HepG2 (cell line): Measurements from ENCODE around the gene PANX1. TPM values are rescaled to one million over a fixed set of nuclear protein-coding genes. Genes with fewer than 3 reads are reported as not detected.
A peak's percentile ranks its signal among the peaks of the same experiment; 100 is the strongest.

Experiments used
- ATAC-seq: fragments of 200-7000 bp; cut with Tn5 transposase; 3 replicates; pipeline ENCODE4 v1.9.1; 2020; ENCODE audit warnings: mild to moderate bottlenecking, moderate library complexity
- BruUV-seq: library from RNA; stranded (reverse); fragments of 400-500 nt; replicated peaks from 2 replicates; lab custom pipeline; 2021; lab: Mats Ljungman, UMichigan
- CTCF ChIA-PET: fragments of 300-600 bp; formaldehyde crosslinking; extraction: SDS; loops from one replicate; lab custom pipeline; 2021; ENCODE audit warnings: low total read pairs, inconsistent platforms, low intra/inter-chr PET ratio; lab: Yijun Ruan, JAX
- POLR2A ChIA-PET: fragments of 350-600 bp; sonication (Branson Sonifier 250); formaldehyde crosslinking; loops from one replicate; lab custom pipeline; 2020; ENCODE audit warnings: antibody characterized with exemption, inconsistent platforms; lab: Yijun Ruan, JAX
- DNase-seq: peaks from one replicate; pipeline ENCODE4 v3.0.0-alpha.2; 2015; ENCODE audit warnings: low spot score
- FAIRE-seq: peaks from 3 replicates; lab custom pipeline; 2011; peaks lifted over from hg19 to GRCh38; lab: Jason Lieb, UNC
- H2AFZ ChIP-seq: one replicate; pipeline ENCODE4 v1.6.1; 2011; ENCODE audit warnings: low read length, inconsistent platforms
- H3K27ac ChIP-seq: fragments of 300-600 bp; 3 replicates; pipeline ENCODE4 v1.8.0; 2011; ENCODE audit warnings: mixed run types, mild to moderate bottlenecking, mixed read lengths, low read length, inconsistent platforms; ENCODE audit not compliant: insufficient read depth; ENCODE audit errors: extremely low read length
- H3K27me3 ChIP-seq, 2 experiments: fragments of 200-600 bp in 1 of 2; 2 replicates in 1 of 2; 3 replicates in 1 of 2; pipeline versions ENCODE4 v1.6.0 to v1.8.0; 2011; ENCODE audit warnings: low read length in 2 of 2, mild to moderate bottlenecking in 2 of 2, moderate library complexity in 2 of 2, inconsistent platforms in 1 of 2; ENCODE audit not compliant: insufficient read depth in 2 of 2, control insufficient read depth in 1 of 2
- H3K36me3 ChIP-seq, 2 experiments: fragments of 200-600 bp in 1 of 2; replicated peaks in 1 of 2; 2 replicates in 1 of 2; 3 replicates in 1 of 2; pipeline versions ENCODE4 v1.5.1 to v1.8.0; 2011; ENCODE audit warnings: low read length in 2 of 2, inconsistent platforms in 1 of 2; ENCODE audit not compliant: insufficient read depth in 2 of 2, control insufficient read depth in 1 of 2
- H3K4me1 ChIP-seq: 2 replicates; pipeline ENCODE4 v1.5.1; 2012; ENCODE audit warnings: low read length, inconsistent platforms; ENCODE audit not compliant: insufficient read depth
- H3K4me2 ChIP-seq: 2 replicates; pipeline ENCODE4 v1.6.0; 2011; ENCODE audit warnings: low read depth, low read length, inconsistent platforms
- H3K4me3 ChIP-seq, 3 experiments: fragments of 200-600 bp in 1 of 3; sonication (generic), shearing (Covaris generic) in 1 of 3; replicated peaks in 1 of 3; 2 replicates each; pipeline ENCODE4 v1.5.1; 2011 to 2016; ENCODE audit warnings: low read length in 3 of 3, inconsistent platforms in 2 of 3, low read depth in 2 of 3, mild to moderate bottlenecking in 2 of 3, control low read depth in 1 of 3, mixed read lengths in 1 of 3; ENCODE audit not compliant: insufficient read depth in 1 of 3
- H3K79me2 ChIP-seq: one replicate; pipeline ENCODE4 v1.6.1; 2011; ENCODE audit warnings: low read length, inconsistent platforms; ENCODE audit not compliant: insufficient read depth
- H3K9ac ChIP-seq: 2 replicates; pipeline ENCODE4 v1.6.0; 2011; ENCODE audit warnings: mild to moderate bottlenecking, low read depth, low read length, inconsistent platforms; ENCODE audit not compliant: insufficient read depth
- H3K9me3 ChIP-seq: 2 replicates; pipeline ENCODE4 v1.5.1; 2012; ENCODE audit warnings: mild to moderate bottlenecking, low read length
- H4K20me1 ChIP-seq: 2 replicates; pipeline ENCODE4 v1.6.0; 2011; ENCODE audit warnings: inconsistent platforms, mild to moderate bottlenecking, low read length, moderate library complexity; ENCODE audit not compliant: insufficient read depth
- DR1 ChIP-seq: sonication (generic); formaldehyde crosslinking; IDR thresholded peaks from 2 replicates; pipeline ENCODE4 v1.8.0; 2021; ENCODE audit warnings: mild to moderate bottlenecking, missing genetic modification reagents, inconsistent platforms
- GMEB2 ChIP-seq: IDR thresholded peaks from 2 replicates; pipeline ENCODE4 v1.6.1; 2016; ENCODE audit warnings: missing biosample characterization, missing genetic modification reagents, low read depth
- HDAC6 ChIP-seq: fragments of 200-600 bp; sonication (generic); IDR thresholded peaks from 2 replicates; pipeline ENCODE4 v1.7.0; 2017; ENCODE audit warnings: mild to moderate bottlenecking, antibody characterized with exemption, low read length, low read depth
- HMGXB4 ChIP-seq, 2 experiments: sonication (generic) in 1 of 2; formaldehyde crosslinking in 1 of 2; IDR thresholded peaks; 2 replicates each; pipeline versions ENCODE4 v1.4.0 to v1.6.1; 2018 to 2020; ENCODE audit warnings: missing genetic modification reagents in 2 of 2, borderline replicate concordance in 1 of 2, low read depth in 1 of 2, mild to moderate bottlenecking in 1 of 2, missing biosample characterization in 1 of 2
- MIER3 ChIP-seq: IDR thresholded peaks from 2 replicates; pipeline ENCODE4 v1.6.1; 2016; ENCODE audit warnings: missing compliant biosample characterization, borderline replicate concordance
- PRDM4 ChIP-seq: sonication (generic); formaldehyde crosslinking; IDR thresholded peaks from 2 replicates; pipeline ENCODE4 v1.9.0; 2021; ENCODE audit warnings: missing genetic modification reagents, borderline replicate concordance
- SNRNP70 ChIP-seq: fragments of 200-400 bp; formaldehyde crosslinking; IDR thresholded peaks from 2 replicates; pipeline ENCODE4 v1.6.1; 2017; ENCODE audit warnings: mild to moderate bottlenecking, low read depth, low read length, moderate library complexity
- ZNF362 ChIP-seq: sonication (generic); formaldehyde crosslinking; IDR thresholded peaks from 2 replicates; pipeline ENCODE4 v1.4.0; 2020; ENCODE audit warnings: missing genetic modification reagents, mild to moderate bottlenecking, borderline replicate concordance
- ZSCAN22 ChIP-seq: sonication (generic); formaldehyde crosslinking; IDR thresholded peaks from 2 replicates; pipeline ENCODE4 v1.4.0; 2020; ENCODE audit warnings: mild to moderate bottlenecking, missing genetic modification reagents
- WGBS: methylation state at CpG from one replicate; pipeline ENCODE4 v1.1.6; 2017; ENCODE audit warnings: low lambda C conversion rate; 5-methylcytosine and 5-hydroxymethylcytosine counted together
- in situ Hi-C: cut with HindIII; loops from 2 replicates; pipeline ENCODE4 v1.10.0; 2017; ENCODE audit warnings: low pct_unique_long_range_greater_than_20kb; ENCODE audit not compliant: extremely low pct_ligation_motif_present
- intact Hi-C: fragments of 100-400 bp; cut with micrococcal nuclease; formaldehyde crosslinking; loops from one replicate; pipeline ENCODE4 v1.10.0; 2022; ENCODE audit not compliant: unreplicated experiment
- polyA plus RNA-seq, 8 experiments: library from polyadenylated mRNA; depleted of rRNA in 3 of 8; stranded (reverse) in 7 of 8; unstranded in 1 of 8; fragments of >200 nt; fragmentation: Illumina TruSeq in 4 of 8; extraction: Trizol in 4 of 8; gene quantifications; 2 replicates each; pipeline versions ENCODE4 v1.2.1 to v1.2.3, GENCODE V29; 2011 to 2016; ENCODE audit warnings: low read depth in 4 of 8, missing spikeins in 1 of 8, mixed read lengths in 1 of 8; ENCODE audit not compliant: insufficient read depth in 1 of 8
- total RNA-seq, 5 experiments: library from RNA; depleted of rRNA; stranded (reverse); fragments of >200 nt; fragmentation: Illumina TruSeq; extraction: Trizol; gene quantifications; 2 replicates each; pipeline ENCODE4 v1.2.3, GENCODE V29; 2016; ENCODE audit warnings: low read depth in 1 of 5

PANX1 gene
- total and polyA plus RNA-seq, 2 of the 13 experiments (the other 11 are each of a cell fraction or from before 2014, with no cell fraction given), result 8.3 to 24.8 TPM

- Histone ChIP-seq H3K9ac (no peak overlapping the region), H3K27ac (no peak overlapping the region), H3K4me2 (peak overlapping the region; percentile 83), H3K4me1 (peaks cover 43% of the 10 kb centered on the region), H3K36me3 (no peaks in the 10 kb centered on the region), H3K27me3 (no peaks in the 10 kb centered on the region; a peak in 1 of 5 replicates), H3K4me3 (peak overlapping the region; percentile 90 to 96 (median 94); a peak in 5 of 6 replicates), H3K9me3 (no peaks in the 10 kb centered on the region), H3K79me2 (peaks cover 52% of the 10 kb centered on the region), H4K20me1 (peaks cover 10% of the 10 kb centered on the region; the same call in 1 of the 2 replicates), H2AFZ (no peak overlapping the region)
- no peak for ATAC-seq
- BruUV-seq, result no TSS peak
- in situ Hi-C loops, result no loop called here
- WGBS, result 40% methylated on average over 2 of the region's 3 CpGs
- ChIA-PET POLR2A (no interaction called here), CTCF (no interaction called here)
- no peak for FAIRE-seq
- intact Hi-C loops, result no loop called here
- TF ChIP-seq HMGXB4 (CRISPR knock-in tag; IDR thresholded peaks at IDR 0.05; ENCODE audit: borderline replicate concordance in 1 of 2, low read depth in 1 of 2), result no peak
- DNase-seq, result no peak
Measured at GRCh38 chr11:94131047-94131717, 2.5 kb downstream of the PANX1 start.

- Histone ChIP-seq H4K20me1 (peaks cover 10% of the 10 kb centered on the region; the same call in 1 of the 2 replicates), H3K36me3 (no peaks in the 10 kb centered on the region), H3K4me2 (peak overlapping the region; percentile 83; the same call in 1 of the 2 replicates), H3K4me3 (no peak overlapping the region), H3K4me1 (peaks cover 43% of the 10 kb centered on the region), H3K9me3 (no peaks in the 10 kb centered on the region), H2AFZ (no peak overlapping the region), H3K9ac (no peak overlapping the region), H3K27me3 (no peaks in the 10 kb centered on the region; a peak in 1 of 5 replicates), H3K79me2 (peaks cover 53% of the 10 kb centered on the region), H3K27ac (no peak overlapping the region)
- DNase-seq, result no peak
- CTCF ChIA-PET, result no interaction called here
- no TSS peak for BruUV-seq
- POLR2A ChIA-PET, result no interaction called here
- in situ Hi-C loops, result no loop called here
- WGBS, result 23% methylated on average over 1 of the region's 1 CpG
- intact Hi-C loops, result no loop called here
- no peak for FAIRE-seq
- ATAC-seq, result no peak
- TF ChIP-seq HDAC6 (no peak), DR1 (CRISPR knock-in tag) (no peak), ZSCAN22 (CRISPR knock-in tag) (no peak), SNRNP70 (no peak), ZNF362 (CRISPR knock-in tag) (no peak), GMEB2 (no peak), PRDM4 (CRISPR knock-in tag) (no peak), MIER3 (CRISPR knock-in tag) (no peak)
Measured at GRCh38 chr11:94131718-94132115, 3.1 kb downstream of the PANX1 start.
